Measurements from ENCODE around the gene SLC1A1. TPM values are rescaled to one million over a fixed set of nuclear protein-coding genes. Genes with fewer than 3 reads are reported as not detected.

SLC1A1 gene
- total RNA-seq, 1 donor from 2014 or later = 0.10 TPM

DNA sequence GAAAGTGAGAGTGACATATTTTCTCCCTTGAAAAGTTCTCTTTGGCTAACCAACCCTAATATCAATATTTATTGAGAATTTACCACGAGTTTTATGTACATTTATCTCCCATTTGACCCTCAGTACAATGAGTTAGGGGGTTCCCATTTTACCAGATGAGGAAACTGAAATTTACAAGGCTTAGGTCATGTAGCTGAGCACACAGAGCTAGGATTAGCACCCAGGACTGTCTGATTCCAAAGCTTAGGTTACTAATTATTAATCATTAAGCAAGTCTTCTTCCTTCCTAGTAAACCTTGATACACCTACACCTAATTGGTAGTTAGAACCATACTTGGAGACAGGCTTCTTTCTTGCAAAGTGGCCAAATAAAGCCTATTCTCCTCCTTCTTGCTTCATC is 12.2 kb downstream of the SLC1A1 start:
- Mint-ChIP-seq H3K36me3 (ENCODE audit: unreplicated experiment) (no peaks in the 10 kb centered on the region), H3K4me3 (ENCODE audit: unreplicated experiment) (no peak overlapping the region), H3K27ac (ENCODE audit: unreplicated experiment) (no peak overlapping the region), H3K4me1 (ENCODE audit: low read depth, unreplicated experiment) (no peaks in the 10 kb centered on the region), H3K9me3 (ENCODE audit: unreplicated experiment) (peaks cover 3% of the 10 kb centered on the region), H3K27me3 (ENCODE audit: unreplicated experiment) (no peaks in the 10 kb centered on the region)
- TF ChIP-seq, protein P1, sequence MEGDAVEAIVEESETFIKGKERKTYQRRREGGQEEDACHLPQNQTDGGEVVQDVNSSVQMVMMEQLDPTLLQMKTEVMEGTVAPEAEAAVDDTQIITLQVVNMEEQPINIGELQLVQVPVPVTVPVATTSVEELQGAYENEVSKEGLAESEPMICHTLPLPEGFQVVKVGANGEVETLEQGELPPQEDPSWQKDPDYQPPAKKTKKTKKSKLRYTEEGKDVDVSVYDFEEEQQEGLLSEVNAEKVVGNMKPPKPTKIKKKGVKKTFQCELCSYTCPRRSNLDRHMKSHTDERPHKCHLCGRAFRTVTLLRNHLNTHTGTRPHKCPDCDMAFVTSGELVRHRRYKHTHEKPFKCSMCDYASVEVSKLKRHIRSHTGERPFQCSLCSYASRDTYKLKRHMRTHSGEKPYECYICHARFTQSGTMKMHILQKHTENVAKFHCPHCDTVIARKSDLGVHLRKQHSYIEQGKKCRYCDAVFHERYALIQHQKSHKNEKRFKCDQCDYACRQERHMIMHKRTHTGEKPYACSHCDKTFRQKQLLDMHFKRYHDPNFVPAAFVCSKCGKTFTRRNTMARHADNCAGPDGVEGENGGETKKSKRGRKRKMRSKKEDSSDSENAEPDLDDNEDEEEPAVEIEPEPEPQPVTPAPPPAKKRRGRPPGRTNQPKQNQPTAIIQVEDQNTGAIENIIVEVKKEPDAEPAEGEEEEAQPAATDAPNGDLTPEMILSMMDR (IDR thresholded peaks at IDR 0.05; ENCODE audit: partially characterized antibody, unreplicated experiment) = no peak
- no peak for DNase-seq

DNA sequence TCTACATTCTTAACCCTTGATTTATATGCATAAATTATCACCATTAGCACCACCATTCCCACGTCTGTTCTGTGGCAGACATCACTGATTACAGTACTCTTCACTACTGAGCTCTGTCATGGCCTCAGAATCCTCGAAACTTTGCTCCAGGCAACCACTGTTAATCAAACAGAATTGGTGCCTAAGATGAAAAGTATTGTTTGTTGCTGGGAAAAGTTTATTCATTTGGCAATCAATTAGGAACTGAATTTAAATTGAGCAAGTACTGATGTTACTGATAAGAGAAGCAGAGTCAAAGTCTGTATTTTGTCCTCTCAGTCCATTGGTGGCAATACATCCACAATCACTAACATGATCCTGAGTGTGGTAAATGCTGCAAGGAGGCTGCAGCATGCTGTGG is 12.8 kb downstream of the SLC1A1 start:
- no peak for DNase-seq
- Mint-ChIP-seq H3K4me1 (ENCODE audit: low read depth, unreplicated experiment) (no peaks in the 10 kb centered on the region), H3K27me3 (ENCODE audit: unreplicated experiment) (no peaks in the 10 kb centered on the region), H3K9me3 (ENCODE audit: unreplicated experiment) (peaks cover 3% of the 10 kb centered on the region), H3K27ac (ENCODE audit: unreplicated experiment) (no peak overlapping the region), H3K4me3 (ENCODE audit: unreplicated experiment) (no peak overlapping the region), H3K36me3 (ENCODE audit: unreplicated experiment) (no peaks in the 10 kb centered on the region)
- TF ChIP-seq, protein P1 (IDR thresholded peaks at IDR 0.05; ENCODE audit: partially characterized antibody, unreplicated experiment) = no peak

DNA sequence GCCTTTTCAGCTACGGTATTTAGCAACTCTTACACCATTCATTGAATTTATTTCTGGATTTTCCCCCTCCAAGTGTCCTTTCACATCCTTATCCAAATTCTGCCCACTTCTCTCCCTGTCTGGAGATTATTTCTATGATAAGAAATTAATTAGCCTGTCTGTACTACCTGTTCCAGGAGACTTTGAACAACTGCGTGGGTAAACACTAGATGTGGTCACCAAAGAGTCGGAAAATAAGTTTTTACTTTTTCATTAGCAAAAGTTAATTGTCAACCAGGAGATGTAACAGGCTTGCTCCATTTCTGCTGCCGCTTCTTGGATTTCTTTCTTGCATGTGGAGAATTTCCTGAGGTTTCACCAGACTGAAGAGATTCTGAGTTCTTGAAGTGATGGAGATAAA is 14.0 kb downstream of the SLC1A1 start:
- Mint-ChIP-seq H3K27me3 (ENCODE audit: unreplicated experiment) (no peaks in the 10 kb centered on the region), H3K4me3 (ENCODE audit: unreplicated experiment) (no peak overlapping the region), H3K36me3 (ENCODE audit: unreplicated experiment) (no peaks in the 10 kb centered on the region), H3K4me1 (ENCODE audit: low read depth, unreplicated experiment) (no peaks in the 10 kb centered on the region), H3K27ac (ENCODE audit: unreplicated experiment) (no peak overlapping the region), H3K9me3 (ENCODE audit: unreplicated experiment) (peaks cover 3% of the 10 kb centered on the region)
- DNase-seq = no peak
- TF ChIP-seq, protein P1 (IDR thresholded peaks at IDR 0.05; ENCODE audit: partially characterized antibody, unreplicated experiment) = no peak

DNA sequence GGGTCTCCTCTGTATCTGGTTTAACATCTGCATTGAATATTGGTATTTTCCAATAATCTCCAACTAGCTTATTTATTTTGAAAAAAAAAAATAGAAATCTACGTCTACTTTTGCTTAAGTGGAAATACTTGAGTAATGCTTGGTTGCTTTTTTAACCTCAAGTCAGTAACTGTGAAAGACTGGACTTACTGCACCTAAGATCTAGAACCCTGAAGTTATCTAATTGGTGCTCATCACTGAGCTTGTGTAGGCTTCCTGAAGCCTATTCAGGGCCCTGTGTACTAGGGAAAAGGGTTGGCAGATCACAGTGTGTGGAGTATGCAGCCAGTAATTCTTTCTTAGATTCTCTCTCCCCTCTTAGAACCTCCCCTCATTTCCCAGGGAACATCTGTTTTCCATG is 16.2 kb downstream of the SLC1A1 start:
- no peak overlapping the region for H3K27ac Mint-ChIP-seq (ENCODE audit: unreplicated experiment)
- H3K27me3 Mint-ChIP-seq (ENCODE audit: unreplicated experiment) = no peaks in the 10 kb centered on the region
- no peak for DNase-seq
- no peak overlapping the region for H3K4me3 Mint-ChIP-seq (ENCODE audit: unreplicated experiment)
- TF ChIP-seq, protein P1 (IDR thresholded peaks at IDR 0.05; ENCODE audit: partially characterized antibody, unreplicated experiment) = no peak
- H3K4me1 Mint-ChIP-seq (ENCODE audit: low read depth, unreplicated experiment) = no peaks in the 10 kb centered on the region
- peaks cover under 1% of the 10 kb centered on the region for H3K9me3 Mint-ChIP-seq (ENCODE audit: unreplicated experiment)
- no peaks in the 10 kb centered on the region for H3K36me3 Mint-ChIP-seq (ENCODE audit: unreplicated experiment)

DNA sequence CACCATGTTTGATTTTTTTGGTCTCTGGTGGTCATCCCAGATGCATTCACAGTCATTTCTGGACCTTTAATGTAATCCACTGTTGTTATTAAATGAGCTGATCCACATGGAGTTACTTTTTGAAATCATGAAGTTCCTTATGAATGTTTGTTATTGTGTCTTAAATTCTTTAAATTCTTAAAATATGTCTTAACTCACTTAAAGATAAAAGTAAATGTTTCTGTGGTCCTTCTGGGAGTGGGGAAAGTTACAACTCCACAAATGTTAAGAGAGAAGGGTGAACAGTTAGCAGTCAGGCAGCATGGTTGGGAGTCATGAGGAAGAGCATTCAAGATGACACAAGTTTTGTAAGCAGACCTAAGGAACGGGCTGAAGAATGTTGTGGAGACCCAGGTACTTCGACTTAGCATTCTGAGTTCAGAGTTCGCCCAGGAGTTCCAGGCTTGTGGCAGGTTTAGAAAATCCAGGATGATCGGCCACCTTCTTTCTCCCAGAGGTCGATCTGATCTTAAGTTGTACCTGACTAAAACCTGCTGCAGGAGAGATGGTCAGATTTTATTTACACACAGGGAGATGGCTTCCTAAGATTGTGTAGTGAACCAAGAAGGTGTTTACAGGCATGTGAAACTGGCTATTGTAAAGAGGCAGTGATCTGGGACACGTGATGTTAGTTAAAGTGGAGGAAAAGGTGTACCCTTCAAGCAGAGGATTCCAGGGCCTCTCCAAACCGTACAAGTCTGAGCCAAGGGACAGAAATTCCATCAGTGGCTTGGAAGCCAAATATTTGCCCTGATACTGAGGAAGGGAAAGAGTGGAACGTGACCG is 17.2 kb downstream of the SLC1A1 start:
- Mint-ChIP-seq H3K4me1 (ENCODE audit: low read depth, unreplicated experiment) (no peaks in the 10 kb centered on the region), H3K9me3 (ENCODE audit: unreplicated experiment) (peaks cover 1% of the 10 kb centered on the region), H3K27ac (ENCODE audit: unreplicated experiment) (no peak overlapping the region), H3K36me3 (ENCODE audit: unreplicated experiment) (no peaks in the 10 kb centered on the region), H3K27me3 (ENCODE audit: unreplicated experiment) (no peaks in the 10 kb centered on the region), H3K4me3 (ENCODE audit: unreplicated experiment) (no peak overlapping the region)
- TF ChIP-seq, protein P1 (IDR thresholded peaks at IDR 0.05; ENCODE audit: partially characterized antibody, unreplicated experiment) = no peak
- DNase-seq = no peak

Data from glutamatergic neuron (in vitro differentiated cells).